Urinary bladder (tissue), 4 donors: ENCODE results near the gene SDK2. TPM values are rescaled to one million over a fixed set of nuclear protein-coding genes. Genes with fewer than 3 reads are reported as not detected.
"Not testable (repeated sequence)": the region's sequence is repeated elsewhere in the genome, so short reads cannot be mapped to it uniquely, and the experiment has no call there.

ENCODE experiments used
- DNase-seq: peaks from one replicate; pipeline ENCODE4 v3.0.0-alpha.2; 2015; ENCODE audit errors: extremely low spot score
- H3K27ac ChIP-seq: one replicate; pipeline ENCODE4 v1.5.1; 2013; ENCODE audit warnings: low read depth, mild to moderate bottlenecking, moderate library complexity
- H3K36me3 ChIP-seq: one replicate; pipeline ENCODE4 v1.6.1; 2013; ENCODE audit warnings: mild to moderate bottlenecking, moderate library complexity; ENCODE audit not compliant: insufficient read depth
- H3K4me1 ChIP-seq: one replicate; pipeline ENCODE4 v1.6.1; 2013; ENCODE audit warnings: mild to moderate bottlenecking, moderate library complexity; ENCODE audit not compliant: insufficient read depth
- H3K4me3 ChIP-seq: one replicate; pipeline ENCODE4 v1.5.1; 2013; ENCODE audit warnings: low read depth, low read length
- WGBS: extraction: QIAGEN DNeasy Blood & Tissue Kit; methylation state at CpG from one replicate; pipeline ENCODE4 v1.1.7; 2013; 5-methylcytosine and 5-hydroxymethylcytosine counted together
- polyA plus RNA-seq: library from polyadenylated mRNA; stranded (reverse); fragments of 200-250 nt; gene quantifications from one replicate; pipeline ENCODE4 v1.2.3, GENCODE V29; 2013
- total RNA-seq: library from RNA; depleted of rRNA; stranded (reverse); fragments of >200 nt; gene quantifications from one replicate; pipeline ENCODE4 v1.2.3, GENCODE V29; 2014
- donor health status: healthy with polysubstance abuse.
- donor health status: healthy.

SDK2 gene
- total and polyA plus RNA-seq, 2 donors, result 0.61 to 5.0 TPM

DNA sequence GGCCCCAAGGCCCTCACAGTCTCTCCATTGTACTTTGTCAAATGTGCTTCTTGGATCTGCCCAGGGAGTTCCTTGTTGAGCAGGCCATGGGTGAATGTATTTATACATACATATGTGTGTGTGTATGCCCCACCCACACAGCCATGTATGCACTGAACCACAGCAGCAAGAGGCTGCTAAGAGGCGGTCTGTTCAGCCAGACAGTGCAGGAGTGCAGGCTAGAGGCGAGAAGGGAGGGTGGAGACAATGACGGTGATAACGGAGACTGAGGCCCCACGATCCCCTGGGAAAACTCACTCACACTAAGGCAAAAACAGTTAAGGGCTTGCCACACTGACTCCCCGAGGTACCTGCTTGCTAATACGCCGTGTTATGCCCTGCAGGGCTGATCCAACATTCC, 181.4 kb downstream of the SDK2 start:
- no peak for DNase-seq
- Histone ChIP-seq H3K4me3 (no peak overlapping the region), H3K4me1 (no peaks in the 10 kb centered on the region), H3K27ac (no peak overlapping the region), H3K36me3 (no peaks in the 10 kb centered on the region)
- 69% methylated on average over 8 of the region's 8 CpGs for WGBS

DNA sequence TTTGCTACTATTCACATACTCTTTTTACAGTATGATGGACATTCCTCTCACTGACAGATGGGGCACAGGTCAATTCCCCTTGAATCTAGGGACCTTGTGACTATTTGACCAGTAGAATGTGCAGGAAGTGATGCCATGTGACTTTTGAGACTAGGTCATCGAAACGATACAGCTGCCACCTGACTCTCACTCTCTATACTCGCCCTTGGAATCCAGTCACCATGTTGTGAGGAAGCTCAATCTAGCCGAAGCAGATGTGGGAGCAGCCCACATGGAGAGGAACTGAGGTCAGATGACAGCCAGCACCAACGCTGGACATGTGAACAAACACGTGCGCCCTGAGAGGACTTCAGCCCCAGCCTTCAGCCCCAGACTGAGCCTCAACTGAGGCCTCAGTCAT, 184.3 kb downstream of the SDK2 start:
- no peak for DNase-seq
- no peaks in the 10 kb centered on the region for H3K36me3 ChIP-seq
- no peak overlapping the region for H3K27ac ChIP-seq
- no peaks in the 10 kb centered on the region for H3K4me1 ChIP-seq
- WGBS, result 72% methylated on average over 7 of the region's 7 CpGs
- H3K4me3 ChIP-seq, result no peak overlapping the region

DNA sequence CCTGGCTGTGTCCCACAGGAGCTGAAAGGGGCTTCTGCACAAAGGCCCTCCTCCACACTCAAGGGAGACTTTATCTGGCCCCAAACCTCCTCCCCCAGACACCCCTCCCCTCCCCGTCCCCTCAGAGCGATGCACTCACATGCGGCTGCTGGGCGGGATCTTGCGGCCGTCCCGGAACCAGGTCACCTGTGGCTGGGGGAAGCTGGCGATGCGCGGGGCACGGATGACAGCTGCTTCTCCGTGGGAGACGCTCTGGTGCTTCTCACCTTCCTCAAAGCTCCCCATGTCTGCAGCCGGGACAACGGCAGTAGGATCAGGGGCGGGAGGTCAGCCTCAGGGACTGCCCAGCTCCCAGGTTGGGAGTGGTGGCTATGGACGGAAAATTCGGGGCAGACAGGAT, 188.5 kb downstream of the SDK2 start:
- 73% methylated on average over 18 of the region's 18 CpGs for WGBS
- no peak overlapping the region for H3K4me3 ChIP-seq
- no peaks in the 10 kb centered on the region for H3K36me3 ChIP-seq
- H3K27ac ChIP-seq, result no peak overlapping the region
- no peaks in the 10 kb centered on the region for H3K4me1 ChIP-seq
- DNase-seq, result no peak

DNA sequence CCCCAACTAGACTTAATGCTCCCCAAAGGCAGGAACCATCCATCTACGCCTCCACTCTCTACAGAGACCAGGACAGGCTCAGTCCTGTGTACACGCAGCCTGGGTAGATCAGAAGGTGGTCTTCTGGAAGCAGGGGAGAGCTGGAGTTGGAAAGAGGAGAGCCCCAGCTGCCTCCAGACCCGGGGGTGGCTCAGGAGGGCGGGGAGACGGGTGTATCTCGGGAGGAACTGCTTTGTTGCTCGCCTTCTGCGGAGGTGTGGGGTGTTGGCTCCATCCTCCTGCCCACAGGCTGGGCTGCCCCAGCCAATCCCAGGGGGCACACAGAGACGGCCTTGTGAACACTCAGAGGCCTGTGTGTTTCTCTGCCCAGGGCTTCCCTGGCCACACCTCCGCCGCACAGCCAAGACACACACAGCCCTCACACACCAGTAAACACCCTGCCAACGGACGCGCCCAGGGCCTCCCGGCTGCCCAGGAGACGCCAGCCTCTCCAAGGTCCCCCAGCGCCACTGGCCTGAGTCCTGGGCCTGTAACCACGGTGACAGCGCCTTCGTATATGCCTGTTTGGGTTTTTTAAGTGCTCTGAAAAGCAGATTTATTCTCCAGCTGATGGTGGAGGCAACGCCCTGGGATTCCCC, 189.1 kb downstream of the SDK2 start:
- Histone ChIP-seq H3K4me3 (no peak overlapping the region), H3K4me1 (no peaks in the 10 kb centered on the region), H3K27ac (no peak overlapping the region), H3K36me3 (no peaks in the 10 kb centered on the region)
- WGBS, result 69% methylated on average over 21 of the region's 21 CpGs
- no peak for DNase-seq

DNA sequence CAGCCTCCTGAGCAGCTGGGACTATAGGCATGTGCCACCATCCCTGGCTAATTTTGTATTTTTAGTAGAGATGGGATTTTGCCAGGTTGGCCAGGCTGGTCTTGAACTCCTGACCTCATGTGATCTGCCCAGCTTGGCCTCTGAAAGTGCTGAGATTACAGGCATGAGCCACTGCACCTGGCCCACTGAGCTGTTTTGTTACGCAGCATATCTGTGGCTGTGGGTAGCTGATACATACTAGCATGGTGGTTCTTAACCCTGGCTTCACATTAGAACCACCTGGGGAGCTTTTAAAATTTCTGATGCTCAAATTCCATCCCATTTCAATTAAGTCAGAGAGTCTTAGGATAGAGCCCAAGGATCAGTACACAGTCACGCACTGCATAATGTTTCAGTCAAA, 190.8 kb downstream of the SDK2 start:
- not testable (repeated sequence) for DNase-seq, H3K36me3 ChIP-seq, H3K27ac ChIP-seq, H3K4me3 ChIP-seq, H3K4me1 ChIP-seq
- WGBS, result 98% methylated on average over 2 of the region's 2 CpGs

DNA sequence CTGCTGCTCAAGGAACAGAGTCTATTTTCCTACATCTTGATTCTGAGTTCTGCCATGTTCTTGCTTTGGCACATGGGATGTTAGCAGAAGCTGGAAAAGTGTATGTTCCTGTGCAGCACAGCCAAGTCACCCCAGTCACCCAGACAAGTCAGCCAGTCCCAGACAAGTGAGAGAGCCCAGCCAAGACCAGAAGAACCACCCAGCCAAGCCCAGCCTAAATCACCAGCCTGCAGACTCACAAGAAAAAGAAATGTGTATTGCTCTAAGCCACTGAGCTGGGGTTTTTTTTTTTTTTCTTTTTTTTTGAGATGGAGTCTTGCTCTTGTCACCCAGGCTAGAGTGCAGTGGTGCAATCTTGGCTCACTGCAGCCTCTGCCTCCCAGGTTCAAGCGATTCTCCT, 191.2 kb downstream of the SDK2 start:
- DNase-seq, result no peak
- no peaks in the 10 kb centered on the region for H3K36me3 ChIP-seq
- no peaks in the 10 kb centered on the region for H3K4me1 ChIP-seq
- no peak overlapping the region for H3K27ac ChIP-seq
- WGBS, result 94% methylated on average over 1 of the region's 1 CpG
- no peak overlapping the region for H3K4me3 ChIP-seq

DNA sequence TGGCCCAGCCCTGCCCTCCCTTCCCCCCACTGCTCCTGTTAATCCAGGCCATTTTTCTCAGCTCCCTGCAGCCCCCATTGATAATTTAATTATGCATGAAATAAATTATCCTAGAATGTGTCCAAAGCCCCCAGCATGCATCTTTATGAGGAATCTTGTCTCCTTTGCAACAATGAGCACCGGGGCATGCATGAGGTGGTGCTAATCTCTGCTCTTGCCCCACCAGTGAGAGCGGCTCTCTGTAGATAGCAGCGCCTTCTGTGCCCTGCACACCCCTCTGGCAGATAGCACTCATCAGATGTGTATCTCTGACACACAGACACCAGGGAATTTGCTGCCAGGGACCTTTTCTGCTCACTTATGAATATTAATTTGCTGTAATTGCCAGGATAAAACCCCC, 192.2 kb downstream of the SDK2 start:
- Histone ChIP-seq H3K4me3 (no peak overlapping the region), H3K27ac (no peak overlapping the region), H3K4me1 (no peaks in the 10 kb centered on the region), H3K36me3 (no peaks in the 10 kb centered on the region)
- WGBS, result 85% methylated on average over 3 of the region's 3 CpGs
- DNase-seq, result no peak

DNA sequence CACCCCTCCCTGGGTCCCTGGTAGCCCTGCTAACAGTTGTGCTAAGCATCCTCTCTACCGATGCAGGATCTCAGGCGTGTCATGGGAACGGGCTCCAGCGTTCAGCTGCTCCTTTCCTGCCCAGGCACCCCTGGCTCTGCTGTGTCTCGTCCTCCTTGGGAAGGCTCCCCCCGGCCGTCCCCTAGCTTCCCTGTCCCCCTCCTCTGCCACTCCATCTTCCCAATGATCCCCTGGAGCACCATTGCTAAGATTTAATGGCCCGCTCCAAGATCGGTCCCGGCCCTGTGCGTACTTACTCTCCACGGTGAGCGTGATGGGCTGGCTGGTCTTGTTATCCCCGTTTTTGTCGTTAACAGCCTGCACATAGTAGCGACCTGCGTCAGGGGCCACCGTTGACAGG, 196.9 kb downstream of the SDK2 start:
- no peaks in the 10 kb centered on the region for H3K4me1 ChIP-seq
- no peak for DNase-seq
- H3K4me3 ChIP-seq, result no peak overlapping the region
- 79% methylated on average over 18 of the region's 18 CpGs for WGBS
- H3K36me3 ChIP-seq, result no peaks in the 10 kb centered on the region
- no peak overlapping the region for H3K27ac ChIP-seq

DNA sequence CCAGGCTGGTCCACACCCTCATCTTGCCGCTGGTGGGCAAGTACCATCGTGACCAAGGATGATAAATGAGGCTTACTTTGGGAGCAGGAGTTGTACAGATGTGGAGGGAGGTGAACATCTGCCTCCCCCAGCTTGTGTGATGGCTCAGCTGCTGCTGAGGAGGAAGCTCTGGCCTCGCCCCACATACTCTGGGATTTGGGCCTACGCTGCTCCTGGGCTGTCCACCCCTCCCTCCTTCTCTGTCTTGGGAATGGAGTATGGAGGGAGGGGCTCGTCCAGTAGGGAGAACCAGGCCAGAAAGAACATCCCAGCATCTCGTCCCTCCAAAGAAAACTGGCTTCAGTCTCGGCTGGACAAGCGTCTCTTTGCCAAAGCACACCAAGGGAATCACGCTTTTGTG, 197.6 kb downstream of the SDK2 start:
- WGBS, result 49% methylated on average over 9 of the region's 9 CpGs

DNA sequence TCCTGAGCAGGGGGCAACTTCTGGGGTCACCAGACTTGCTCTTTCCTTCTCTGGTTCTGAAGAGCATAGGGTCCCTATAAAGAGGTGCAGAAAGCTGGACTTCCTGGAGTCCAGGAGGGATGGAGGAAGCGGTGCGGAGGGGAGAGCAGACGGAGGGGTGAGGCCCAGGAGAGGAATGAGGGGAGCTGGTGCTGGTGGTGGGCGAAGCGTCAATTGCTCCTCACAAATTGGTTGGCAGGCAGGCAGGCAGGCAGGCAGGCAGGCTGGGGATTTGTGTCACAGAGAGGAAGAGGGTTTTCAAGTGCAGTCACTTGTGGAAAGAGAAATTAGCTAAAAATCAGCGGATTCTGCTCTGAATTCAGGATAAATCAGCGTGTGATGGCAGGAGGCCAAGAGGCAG, 198.8 kb downstream of the SDK2 start:
- H3K27ac ChIP-seq, result no peak overlapping the region
- H3K4me3 ChIP-seq, result no peak overlapping the region
- WGBS, result 84% methylated on average over 7 of the region's 7 CpGs
- no peaks in the 10 kb centered on the region for H3K4me1 ChIP-seq
- H3K36me3 ChIP-seq, result no peaks in the 10 kb centered on the region
- DNase-seq, result no peak

More for the DNA sequence above, 197.6 kb downstream of the SDK2 start:
- H3K4me3 ChIP-seq, result no peak overlapping the region
- no peak overlapping the region for H3K27ac ChIP-seq
- no peak for DNase-seq
- H3K36me3 ChIP-seq, result no peaks in the 10 kb centered on the region
- no peaks in the 10 kb centered on the region for H3K4me1 ChIP-seq

DNA sequence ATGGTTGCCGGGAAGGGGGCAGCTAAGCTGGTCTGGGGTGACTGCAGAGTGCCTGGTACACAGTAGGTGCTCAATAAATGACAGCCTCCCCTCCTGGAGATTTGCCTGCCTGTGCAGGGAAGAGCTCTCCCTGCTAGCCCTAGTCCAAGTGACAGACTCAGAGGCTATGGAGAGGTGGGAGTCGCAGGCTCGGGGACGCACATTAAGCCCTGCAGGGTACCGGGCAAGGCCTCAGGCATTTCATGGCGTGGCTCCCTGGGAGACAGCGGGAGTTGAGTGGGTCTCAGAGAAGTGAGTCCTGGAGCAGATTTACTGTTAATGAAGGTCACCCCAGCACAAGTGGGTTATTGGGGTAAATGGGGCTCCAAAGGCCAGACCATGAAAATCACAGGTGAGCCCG, 200.2 kb downstream of the SDK2 start:
- Histone ChIP-seq H3K27ac (no peak overlapping the region), H3K4me3 (no peak overlapping the region), H3K36me3 (no peaks in the 10 kb centered on the region), H3K4me1 (no peaks in the 10 kb centered on the region)
- no peak for DNase-seq
- 96% methylated on average over 8 of the region's 8 CpGs for WGBS

DNA sequence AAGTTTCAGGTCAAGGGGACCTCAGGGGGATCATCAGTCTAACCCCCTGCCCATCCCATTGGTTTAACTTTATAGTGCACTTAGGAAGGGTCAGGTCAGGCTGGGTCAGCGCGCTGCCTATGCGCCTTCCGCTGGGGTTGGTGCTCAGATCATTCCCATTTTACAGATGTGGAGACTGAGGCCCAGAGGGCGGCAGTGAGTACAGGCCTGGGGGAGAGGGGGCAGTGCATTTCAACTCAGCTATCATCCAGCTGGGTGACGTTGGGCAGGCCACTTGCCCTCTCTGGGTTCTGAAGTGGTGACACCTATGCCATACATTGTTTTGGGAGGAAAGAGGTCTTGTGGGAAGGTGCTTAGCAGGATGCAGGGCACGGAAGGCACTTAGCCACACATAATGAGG, 204.6 kb downstream of the SDK2 start:
- H3K27ac ChIP-seq, result no peak overlapping the region
- 94% methylated on average over 7 of the region's 7 CpGs for WGBS
- no peaks in the 10 kb centered on the region for H3K36me3 ChIP-seq
- DNase-seq, result no peak
- no peak overlapping the region for H3K4me3 ChIP-seq
- no peaks in the 10 kb centered on the region for H3K4me1 ChIP-seq

DNA sequence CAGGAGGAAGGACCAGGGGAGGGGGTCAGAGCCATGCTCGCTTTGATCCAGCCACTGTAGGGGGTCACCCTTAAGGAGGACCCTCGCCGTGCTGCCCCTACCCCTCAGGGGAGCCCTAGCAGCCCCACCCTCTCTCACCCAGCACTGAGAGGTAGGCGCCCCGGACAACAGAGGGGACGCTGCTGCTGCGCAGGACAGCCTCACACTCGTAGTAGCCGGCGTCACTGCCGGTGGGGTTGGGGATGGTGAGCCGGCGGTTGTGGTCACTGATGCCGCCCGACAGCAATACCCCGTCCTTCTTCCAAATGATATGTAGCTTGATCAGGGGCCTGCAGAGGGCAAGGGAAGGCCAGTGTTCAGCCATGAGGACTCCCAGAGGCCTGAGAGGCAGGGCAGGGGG, 206.4 kb downstream of the SDK2 start:
- 86% methylated on average over 16 of the region's 16 CpGs for WGBS
- H3K4me1 ChIP-seq, result no peaks in the 10 kb centered on the region
- no peak for DNase-seq

DNA sequence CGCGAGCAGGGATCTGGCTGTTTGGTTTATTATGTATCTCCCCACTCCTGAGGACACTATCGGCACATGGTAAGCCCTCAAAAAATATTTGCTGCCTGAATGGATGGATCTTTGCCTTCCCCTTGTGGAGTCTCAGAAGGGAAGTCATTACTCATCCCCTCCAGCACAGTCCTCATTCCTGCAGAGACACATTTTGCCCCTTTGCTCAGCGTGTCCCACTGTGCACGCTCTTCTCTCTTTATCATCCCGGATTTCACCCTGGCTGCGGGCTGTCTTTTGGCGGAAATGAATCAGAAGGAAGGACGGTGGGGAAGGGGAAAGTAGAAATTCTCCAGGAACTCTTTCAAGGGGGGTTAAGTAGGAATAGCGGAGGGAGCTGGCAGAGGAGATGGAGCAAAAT, 207.3 kb downstream of the SDK2 start:
- no peak for DNase-seq
- 56% methylated on average over 10 of the region's 10 CpGs for WGBS
- Histone ChIP-seq H3K27ac (no peak overlapping the region), H3K36me3 (no peaks in the 10 kb centered on the region), H3K4me3 (no peak overlapping the region), H3K4me1 (no peaks in the 10 kb centered on the region)

More for the DNA sequence above, 206.4 kb downstream of the SDK2 start:
- no peak overlapping the region for H3K27ac ChIP-seq
- no peaks in the 10 kb centered on the region for H3K36me3 ChIP-seq
- no peak overlapping the region for H3K4me3 ChIP-seq

DNA sequence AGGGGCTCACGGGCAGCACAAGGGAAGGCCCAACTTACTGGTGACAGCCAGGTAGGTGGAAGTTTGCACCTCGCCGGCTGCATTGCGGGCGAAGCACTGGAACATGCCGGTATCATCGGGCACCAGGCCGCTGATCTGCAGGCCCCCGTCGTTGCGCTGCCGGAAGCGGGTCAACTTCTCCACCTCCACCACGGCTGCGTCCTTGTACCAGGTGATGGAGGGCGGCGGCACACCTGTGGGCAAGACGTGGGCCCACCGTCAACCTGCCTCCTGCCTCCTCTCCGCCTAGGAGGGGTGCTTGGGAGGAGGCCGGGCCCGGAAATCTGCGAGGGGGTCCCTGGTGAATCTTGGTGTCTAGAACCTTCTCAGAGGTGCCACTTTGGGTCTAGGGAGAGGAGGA, 208.8 kb downstream of the SDK2 start:
- WGBS, result 96% methylated on average over 23 of the region's 23 CpGs
- peaks cover 2% of the 10 kb centered on the region for H3K4me1 ChIP-seq
- no peak for DNase-seq
- no peak overlapping the region for H3K4me3 ChIP-seq
- H3K27ac ChIP-seq, result no peak overlapping the region
- no peaks in the 10 kb centered on the region for H3K36me3 ChIP-seq
